Endothelial cell of umbilical vein (primary cell): Measurements from ENCODE around the gene REEP5. TPM values are rescaled to one million over a fixed set of nuclear protein-coding genes. Genes with fewer than 3 reads are reported as not detected.
"Not testable (repeated sequence)": the region's sequence is repeated elsewhere in the genome, so short reads cannot be mapped to it uniquely, and the experiment has no call there.

Experiments used
- BruUV-seq: library from RNA; stranded (reverse); fragments of 400-500 nt; replicated peaks from 2 replicates; lab custom pipeline; 2021; lab: Mats Ljungman, UMichigan
- CTCF ChIA-PET: fragments of 300-600, 350-600 bp; sonication (Branson Sonifier 250); formaldehyde crosslinking; loops from one replicate; lab custom pipeline; 2021; ENCODE audit warnings: antibody characterized with exemption, inconsistent platforms; lab: Charles Lee
- POLR2A ChIA-PET: fragments of 300-600, 350-600 bp; sonication (Branson Sonifier 250); formaldehyde crosslinking; loops from one replicate; lab custom pipeline; 2021; ENCODE audit warnings: antibody characterized with exemption, inconsistent platforms; lab: Charles Lee
- DNase-seq: peaks from one replicate; pipeline ENCODE4 v3.0.0-alpha.2; 2011; ENCODE audit warnings: low read depth, low spot score
- FAIRE-seq: peaks from 2 replicates; lab custom pipeline; 2011; peaks lifted over from hg19 to GRCh38; lab: Jason Lieb, UNC
- H2AFZ ChIP-seq: 2 replicates; pipeline ENCODE4 v1.6.0; 2012; ENCODE audit warnings: low read depth, low read length, control low read depth, inconsistent platforms
- H3K27ac ChIP-seq: 2 replicates; pipeline ENCODE4 v1.5.1; 2011; ENCODE audit warnings: low read depth, mild to moderate bottlenecking, control low read depth, low read length, moderate library complexity; ENCODE audit not compliant: insufficient read depth
- H3K27me3 ChIP-seq, 2 experiments: 2 replicates each; pipeline versions ENCODE4 v1.6.0 to v1.6.1; 2011; ENCODE audit warnings: low read length in 2 of 2, mixed read lengths in 1 of 2; ENCODE audit not compliant: control insufficient read depth in 2 of 2, insufficient read depth in 2 of 2
- H3K36me3 ChIP-seq, 2 experiments: 2 replicates in 1 of 2; 3 replicates in 1 of 2; pipeline ENCODE4 v1.5.1; 2011; ENCODE audit warnings: low read length in 2 of 2, mild to moderate bottlenecking in 1 of 2, moderate library complexity in 1 of 2; ENCODE audit not compliant: control insufficient read depth in 2 of 2, insufficient read depth in 2 of 2; ENCODE audit errors: extremely low read depth in 1 of 2
- H3K4me1 ChIP-seq: 3 replicates; pipeline ENCODE4 v1.5.1; 2011; ENCODE audit warnings: mild to moderate bottlenecking, low read length; ENCODE audit not compliant: control insufficient read depth, insufficient read depth; ENCODE audit errors: extremely low read depth
- H3K4me2 ChIP-seq: 2 replicates; pipeline ENCODE4 v1.6.1; 2011; ENCODE audit warnings: low read length, control low read depth, mixed read lengths; ENCODE audit not compliant: insufficient read depth
- H3K4me3 ChIP-seq, 3 experiments: fragments of 200-600 bp in 1 of 3; sonication (generic), shearing (Covaris generic) in 1 of 3; replicated peaks in 1 of 3; 2 replicates each; pipeline ENCODE4 v1.5.1; 2011 to 2016; ENCODE audit warnings: control low read depth in 3 of 3, low read length in 3 of 3, mild to moderate bottlenecking in 2 of 3, inconsistent platforms in 1 of 3, low read depth in 1 of 3, moderate library complexity in 1 of 3; ENCODE audit not compliant: insufficient read depth in 1 of 3
- H3K79me2 ChIP-seq: 2 replicates; pipeline ENCODE4 v1.6.0; 2012; ENCODE audit warnings: low read length, inconsistent platforms; ENCODE audit not compliant: control insufficient read depth, insufficient read depth
- H3K9ac ChIP-seq: replicated peaks from 2 replicates; pipeline ENCODE3; 2011; ENCODE audit warnings: low read length, control low read depth; ENCODE audit not compliant: insufficient read depth; ENCODE audit errors: extremely low read depth
- H3K9me1 ChIP-seq: replicated peaks from 3 replicates; pipeline ENCODE4 v1.6.0; 2011; ENCODE audit warnings: mild to moderate bottlenecking, low read length; ENCODE audit not compliant: control insufficient read depth, insufficient read depth; ENCODE audit errors: extremely low read depth
- H3K9me3 ChIP-seq: replicated peaks from 2 replicates; pipeline ENCODE4 v1.5.1; 2012; ENCODE audit warnings: low read length, inconsistent platforms; ENCODE audit not compliant: control insufficient read depth, insufficient read depth
- H4K20me1 ChIP-seq: replicated peaks from 2 replicates; pipeline ENCODE3; 2011; ENCODE audit warnings: mild to moderate bottlenecking, low read length; ENCODE audit not compliant: control insufficient read depth, insufficient read depth; ENCODE audit errors: extremely low read depth
- FOS ChIP-seq: IDR thresholded peaks from 2 replicates; pipeline ENCODE4 v1.6.1; 2011; ENCODE audit warnings: mild to moderate bottlenecking, low read length, moderate library complexity, borderline replicate concordance; ENCODE audit not compliant: insufficient read depth
- GATA2 ChIP-seq: IDR thresholded peaks from 2 replicates; pipeline ENCODE4 v1.7.0; 2011; ENCODE audit warnings: low read depth, mild to moderate bottlenecking, moderate library complexity, mixed read lengths, low read length; ENCODE audit not compliant: insufficient read length, insufficient read depth
- JUN ChIP-seq: IDR thresholded peaks from 2 replicates; pipeline ENCODE4 v1.6.1; 2011; ENCODE audit warnings: borderline replicate concordance, low read depth; ENCODE audit not compliant: insufficient read length, insufficient read depth
- MYC ChIP-seq: IDR thresholded peaks from one replicate; pipeline ENCODE4 v1.6.1; 2011; ENCODE audit warnings: mild to moderate bottlenecking, low read depth, low read length
- POLR2A ChIP-seq: IDR thresholded peaks from 2 replicates; pipeline ENCODE4 v1.6.1; 2012; ENCODE audit warnings: low read depth, mild to moderate bottlenecking, control low read depth, low read length
- POLR2AphosphoS5 ChIP-seq: IDR thresholded peaks from 2 replicates; pipeline ENCODE4 v1.6.1; 2012; ENCODE audit warnings: low read depth, mild to moderate bottlenecking, control low read depth, low read length, moderate library complexity; ENCODE audit not compliant: insufficient read depth
- dilution Hi-C: fragments of 300-500 bp; cut with MboI; formaldehyde crosslinking; loops from one replicate; pipeline ENCODE4 v1.15.0; 2019; ENCODE audit warnings: low sequenced_read_pairs; ENCODE audit not compliant: extremely low pct_ligation_motif_present
- intact Hi-C: fragments of 100-400 bp; cut with micrococcal nuclease; formaldehyde crosslinking; loops from one replicate; pipeline ENCODE4 v1.10.0; 2022
- polyA plus RNA-seq, 4 experiments: library from polyadenylated mRNA; depleted of rRNA in 3 of 4; stranded (reverse) in 3 of 4; unstranded in 1 of 4; fragments of >200 nt; gene quantifications; 2 replicates each; pipeline versions ENCODE4 v1.2.1 to v1.2.3, GENCODE V29; 2011 to 2012; ENCODE audit warnings: missing spikeins in 1 of 4
- total RNA-seq: library from RNA; stranded (reverse); gene quantifications from 2 replicates; pipeline ENCODE4 v1.2.3, GENCODE V29; 2021

Gene REEP5
- total and polyA plus RNA-seq, 2 donors (not counting 3 experiments of a cell fraction or from before 2014, with no cell fraction given) = 98.0 to 163 TPM

GRCh38 chr5:112960315-112960714 lies 38.3 kb upstream of the REEP5 start:
- no peak for TF ChIP-seq POLR2A
- no peak for TF ChIP-seq MYC
- no peak for TF ChIP-seq POLR2AphosphoS5
- no peak for TF ChIP-seq GATA2
- no peak overlapping the region for H2AFZ ChIP-seq
- BruUV-seq = no TSS peak
- H3K4me1 ChIP-seq = peaks cover 28% of the 10 kb centered on the region
- dilution Hi-C loops (no loop called here), intact Hi-C loops (no loop called here)
- H3K9ac ChIP-seq = no peak overlapping the region
- H3K36me3 ChIP-seq = no peaks in the 10 kb centered on the region
- H3K4me3 ChIP-seq = no peak overlapping the region
- H3K27ac ChIP-seq = no peak overlapping the region
- CTCF ChIA-PET = interaction anchor here (0.7 to 1.5 kb wide), 3 partner anchors 8 to 565 kb away, joined by 3 read pairs; no protein-coding TSS in a partner anchor
- FAIRE-seq = no peak
- H3K27me3 ChIP-seq = no peaks in the 10 kb centered on the region
- no peak for DNase-seq
- no peaks in the 10 kb centered on the region for H3K79me2 ChIP-seq
- no peaks in the 10 kb centered on the region for H3K9me1 ChIP-seq
- H3K4me2 ChIP-seq = no peak overlapping the region
- no peaks in the 10 kb centered on the region for H3K9me3 ChIP-seq
- POLR2A ChIA-PET = no interaction called here
- H4K20me1 ChIP-seq = no peaks in the 10 kb centered on the region

- intact Hi-C loops, H3K9me1 ChIP-seq, H4K20me1 ChIP-seq, FAIRE-seq, H3K9me3 ChIP-seq, H3K9ac ChIP-seq, H3K4me2 ChIP-seq, H3K27me3 ChIP-seq, POLR2A ChIA-PET, H3K79me2 ChIP-seq, dilution Hi-C loops, BruUV-seq, H3K36me3 ChIP-seq, H3K27ac ChIP-seq, H3K4me3 ChIP-seq: not testable (repeated sequence)
- peak; percentile 42 for DNase-seq
- TF ChIP-seq FOS = peak; percentile 64
- peak; percentile 46 for TF ChIP-seq JUN
- CTCF ChIA-PET = interaction anchor here (0.7 to 1.1 kb wide), 2 partner anchors 8 to 566 kb away, joined by 3 read pairs; no protein-coding TSS in a partner anchor
- H2AFZ ChIP-seq = peak overlapping the region; percentile 14
- peaks cover 28% of the 10 kb centered on the region for H3K4me1 ChIP-seq
Measured at GRCh38 chr5:112959872-112960271, 37.8 kb upstream of the REEP5 start.
